Measurements from ENCODE around the gene TFIP11. TPM values are rescaled to one million over a fixed set of nuclear protein-coding genes. Genes with fewer than 3 reads are reported as not detected.

Gene TFIP11
- 100 to 1,000 TPM in 1 of 2 donors, 10 to 100 TPM in 1; 84.0 to 104 TPM for total RNA-seq
- 97.9 to 126 reads per million in 2 donors for total RNA-seq

- ATAC-seq (peak; percentile 96), DNase-seq (peak; percentile 76 to 81 (median 78))
- H3K27me3 Mint-ChIP-seq = no peaks in the 10 kb centered on the region
- H3K36me3 Mint-ChIP-seq (ENCODE audit: low read depth) = peaks cover 10% of the 10 kb centered on the region
- peaks cover 28% of the 10 kb centered on the region for H3K4me1 Mint-ChIP-seq
- H3K4me3 Mint-ChIP-seq = peak within 1 kb of the TSS; percentile 99
- H3K27ac Mint-ChIP-seq = peak within 1 kb of the TSS; percentile 99
- no peaks in the 10 kb centered on the region for H3K9me3 ChIP-seq (ENCODE audit: control insufficient read depth, low read length, poor library complexity, severe bottlenecking)
Observed at GRCh38 chr22:26512149-26512793, at the start of gene TFIP11. Gene TFIP11 (minus strand): TSS chr22:26512473. CDS start chr22:26510272, 2,201 bp downstream.

- Mint-ChIP-seq H3K4me3 (no peak overlapping the region), H3K4me1 (peaks cover 22% of the 10 kb centered on the region), H3K27me3 (no peaks in the 10 kb centered on the region), H3K27ac (no peak overlapping the region), H3K36me3 (ENCODE audit: low read depth) (peaks cover 4% of the 10 kb centered on the region)
- DNase-seq (no peak), ATAC-seq (no peak)
- H3K9me3 ChIP-seq (ENCODE audit: control insufficient read depth, low read length, poor library complexity, severe bottlenecking) = no peaks in the 10 kb centered on the region
Observed at GRCh38 chr22:26561756-26562417, 49.6 kb upstream of the TFIP11 start.

- H3K9me3 ChIP-seq (ENCODE audit: control insufficient read depth, low read length, poor library complexity, severe bottlenecking) = no peaks in the 10 kb centered on the region
- Mint-ChIP-seq H3K27me3 (no peaks in the 10 kb centered on the region), H3K27ac (no peak overlapping the region), H3K4me3 (no peak overlapping the region), H3K4me1 (peaks cover 15% of the 10 kb centered on the region), H3K36me3 (ENCODE audit: low read depth) (peaks cover 4% of the 10 kb centered on the region)
- ATAC-seq (no peak), DNase-seq (no peak)
Observed at GRCh38 chr22:26559961-26560575, 47.8 kb upstream of the TFIP11 start.

GRCh38 chr22:26558248-26558895 is 46.1 kb upstream of the TFIP11 start:
- Mint-ChIP-seq H3K27ac (peak overlapping the region; percentile 34), H3K4me1 (peaks cover 16% of the 10 kb centered on the region), H3K4me3 (no peak overlapping the region), H3K36me3 (ENCODE audit: low read depth) (peaks cover 4% of the 10 kb centered on the region), H3K27me3 (no peaks in the 10 kb centered on the region)
- ATAC-seq = no peak
- DNase-seq = no peak
- H3K9me3 ChIP-seq (ENCODE audit: control insufficient read depth, low read length, poor library complexity, severe bottlenecking) = no peaks in the 10 kb centered on the region

- Mint-ChIP-seq H3K27ac (peak overlapping the region; percentile 11), H3K27me3 (no peaks in the 10 kb centered on the region), H3K4me3 (no peak overlapping the region), H3K36me3 (ENCODE audit: low read depth) (peaks cover 4% of the 10 kb centered on the region), H3K4me1 (peaks cover 16% of the 10 kb centered on the region)
- ATAC-seq (no peak), DNase-seq (no peak)
- no peaks in the 10 kb centered on the region for H3K9me3 ChIP-seq (ENCODE audit: control insufficient read depth, low read length, poor library complexity, severe bottlenecking)
Observed at GRCh38 chr22:26556904-26557303, 44.6 kb upstream of the TFIP11 start.

- ATAC-seq (no peak), DNase-seq (no peak)
- Mint-ChIP-seq H3K27me3 (no peaks in the 10 kb centered on the region), H3K4me3 (no peak overlapping the region), H3K27ac (no peak overlapping the region), H3K36me3 (ENCODE audit: low read depth) (peaks cover 4% of the 10 kb centered on the region), H3K4me1 (peaks cover 16% of the 10 kb centered on the region)
- no peaks in the 10 kb centered on the region for H3K9me3 ChIP-seq (ENCODE audit: control insufficient read depth, low read length, poor library complexity, severe bottlenecking)
Observed at GRCh38 chr22:26555478-26555877, 43.2 kb upstream of the TFIP11 start.

GRCh38 chr22:26554956-26555355 is 42.7 kb upstream of the TFIP11 start:
- Mint-ChIP-seq H3K27ac (no peak overlapping the region), H3K4me1 (peaks cover 13% of the 10 kb centered on the region)
- DNase-seq = no peak

GRCh38 chr22:26553056-26553752 is 40.9 kb upstream of the TFIP11 start:
- DNase-seq = no peak
- Mint-ChIP-seq H3K36me3 (ENCODE audit: low read depth) (peaks cover 3% of the 10 kb centered on the region), H3K4me3 (no peak overlapping the region), H3K27me3 (no peaks in the 10 kb centered on the region), H3K27ac (no peak overlapping the region), H3K4me1 (peaks cover 12% of the 10 kb centered on the region)
- no peak for ATAC-seq
- H3K9me3 ChIP-seq (ENCODE audit: control insufficient read depth, low read length, poor library complexity, severe bottlenecking) = no peaks in the 10 kb centered on the region

More at GRCh38 chr22:26554956-26555355, 42.7 kb upstream of the TFIP11 start:
- ATAC-seq = no peak
- H3K4me3 Mint-ChIP-seq = no peak overlapping the region
- H3K36me3 Mint-ChIP-seq (ENCODE audit: low read depth) = peaks cover 4% of the 10 kb centered on the region
- no peaks in the 10 kb centered on the region for H3K9me3 ChIP-seq (ENCODE audit: control insufficient read depth, low read length, poor library complexity, severe bottlenecking)
- H3K27me3 Mint-ChIP-seq = no peaks in the 10 kb centered on the region

- H3K4me3 Mint-ChIP-seq = no peak overlapping the region
- no peak overlapping the region for H3K27ac Mint-ChIP-seq
Observed at GRCh38 chr22:26552466-26552865, 40.2 kb upstream of the TFIP11 start.

GRCh38 chr22:26551568-26551967 is 39.3 kb upstream of the TFIP11 start:
- DNase-seq (no peak), ATAC-seq (no peak)
- Mint-ChIP-seq H3K27ac (no peak overlapping the region), H3K4me1 (peaks cover 18% of the 10 kb centered on the region), H3K4me3 (no peak overlapping the region), H3K36me3 (ENCODE audit: low read depth) (peaks cover 2% of the 10 kb centered on the region), H3K27me3 (no peaks in the 10 kb centered on the region)
- H3K9me3 ChIP-seq (ENCODE audit: control insufficient read depth, low read length, poor library complexity, severe bottlenecking) = no peaks in the 10 kb centered on the region

More at GRCh38 chr22:26552466-26552865, 40.2 kb upstream of the TFIP11 start:
- H3K9me3 ChIP-seq (ENCODE audit: control insufficient read depth, low read length, poor library complexity, severe bottlenecking) = no peaks in the 10 kb centered on the region
- Mint-ChIP-seq H3K36me3 (ENCODE audit: low read depth) (peaks cover 2% of the 10 kb centered on the region), H3K4me1 (peaks cover 13% of the 10 kb centered on the region), H3K27me3 (no peaks in the 10 kb centered on the region)
- no peak for DNase-seq
- ATAC-seq = no peak

- Mint-ChIP-seq H3K27ac (no peak overlapping the region), H3K36me3 (ENCODE audit: low read depth) (peaks cover 2% of the 10 kb centered on the region), H3K4me3 (no peak overlapping the region), H3K4me1 (peaks cover 19% of the 10 kb centered on the region), H3K27me3 (no peaks in the 10 kb centered on the region)
- ATAC-seq (no peak), DNase-seq (no peak)
- no peaks in the 10 kb centered on the region for H3K9me3 ChIP-seq (ENCODE audit: control insufficient read depth, low read length, poor library complexity, severe bottlenecking)
Observed at GRCh38 chr22:26550498-26551033, 38.3 kb upstream of the TFIP11 start.

GRCh38 chr22:26549902-26550497 is 37.7 kb upstream of the TFIP11 start:
- Mint-ChIP-seq H3K4me1 (peaks cover 19% of the 10 kb centered on the region), H3K27me3 (no peaks in the 10 kb centered on the region), H3K27ac (no peak overlapping the region), H3K36me3 (ENCODE audit: low read depth) (peaks cover 2% of the 10 kb centered on the region), H3K4me3 (no peak overlapping the region)
- no peaks in the 10 kb centered on the region for H3K9me3 ChIP-seq (ENCODE audit: control insufficient read depth, low read length, poor library complexity, severe bottlenecking)
- no peak for ATAC-seq
- DNase-seq = no peak

All from T-helper 17 cell (primary cell).